GM19351 (cell line): ENCODE results near the gene CETP.
A peak's percentile ranks its signal among the peaks of the same experiment; 100 is the strongest.
"Not testable (repeated sequence)": the region's sequence is repeated elsewhere in the genome, so short reads cannot be mapped to it uniquely, and the experiment has no call there.

Experiments
- ATAC-seq: cut with Tn5 transposase; IDR thresholded peaks from one replicate; pipeline ENCODE4 v1.9.1; 2021; ENCODE audit warnings: mild to moderate bottlenecking, moderate library complexity; ENCODE audit not compliant: unreplicated experiment

CETP gene

GRCh38 chr16:56977823-56978430 lies 16.2 kb downstream of the CETP start:
- ATAC-seq: no peak

- no peak for ATAC-seq
Measured at GRCh38 chr16:56980201-56980535, 18.4 kb downstream of the CETP start.

- ATAC-seq: no peak
Measured at GRCh38 chr16:56980792-56981724, 19.3 kb downstream of the CETP start.

- ATAC-seq: no peak
Measured at GRCh38 chr16:56981729-56982271, 20.1 kb downstream of the CETP start.

GRCh38 chr16:56982695-56983094 lies 20.9 kb downstream of the CETP start:
- ATAC-seq: no peak

GRCh38 chr16:56983211-56983751 lies 21.5 kb downstream of the CETP start:
- no peak for ATAC-seq

GRCh38 chr16:56984639-56985038 lies 22.9 kb downstream of the CETP start:
- no peak for ATAC-seq

GRCh38 chr16:56985288-56985961 lies 23.7 kb downstream of the CETP start:
- ATAC-seq: no peak

- no peak for ATAC-seq
Measured at GRCh38 chr16:56985962-56986360, 24.2 kb downstream of the CETP start.

GRCh38 chr16:56986361-56986760 lies 24.6 kb downstream of the CETP start:
- ATAC-seq: no peak

- not testable (repeated sequence) for ATAC-seq
Measured at GRCh38 chr16:56986908-56987307, 25.2 kb downstream of the CETP start.

- no peak for ATAC-seq
Measured at GRCh38 chr16:56987692-56988091, 25.9 kb downstream of the CETP start.

GRCh38 chr16:56988161-56988947 lies 26.6 kb downstream of the CETP start:
- ATAC-seq: no peak

GRCh38 chr16:56988948-56989945 lies 27.5 kb downstream of the CETP start, which contains the start of gene NLRC5:
Gene NLRC5, plus strand, starts transcription at chr16:56989557. Its CDS starts 31,156 bp downstream, at chr16:57020713.
- ATAC-seq: peak; percentile 78

GRCh38 chr16:56989988-56990387 lies 28.2 kb downstream of the CETP start:
- no peak for ATAC-seq

GRCh38 chr16:56990407-56991286 lies 28.9 kb downstream of the CETP start:
- ATAC-seq: no peak

- not testable (repeated sequence) for ATAC-seq
Measured at GRCh38 chr16:56992431-56992830, 30.7 kb downstream of the CETP start.

- ATAC-seq: no peak
Measured at GRCh38 chr16:56993204-56993603, 31.5 kb downstream of the CETP start.
